Mesendoderm (in vitro differentiated cells): Measurements from ENCODE around the gene ENDOV.
A peak's percentile ranks its signal among the peaks of the same experiment; 100 is the strongest.

Experiments
- DNase-seq: peaks from one replicate; pipeline ENCODE4 v3.0.0; 2013
- H2AK5ac ChIP-seq: 2 replicates; pipeline ENCODE4 v1.6.1; 2013; ENCODE audit warnings: low read length, inconsistent platforms
- H2BK120ac ChIP-seq: 2 replicates; pipeline ENCODE4 v1.6.1; 2013; ENCODE audit warnings: low read depth, mild to moderate bottlenecking, low read length, moderate library complexity, mixed read lengths
- H2BK15ac ChIP-seq: replicated peaks from 2 replicates; pipeline ENCODE4 v1.6.1; 2013; ENCODE audit warnings: low read depth, mild to moderate bottlenecking, moderate library complexity
- H2BK5ac ChIP-seq: 2 replicates; pipeline ENCODE4 v1.6.1; 2013; ENCODE audit warnings: low read length, inconsistent platforms
- H3K18ac ChIP-seq: 2 replicates; pipeline ENCODE4 v1.6.1; 2013; ENCODE audit warnings: mild to moderate bottlenecking, low read length, mixed read lengths
- H3K23ac ChIP-seq: one replicate; pipeline ENCODE4 v1.6.1; 2013; ENCODE audit warnings: low read length
- H3K27ac ChIP-seq: 2 replicates; pipeline ENCODE4 v1.5.1; 2013; ENCODE audit warnings: low read depth, mild to moderate bottlenecking, inconsistent platforms, low read length, moderate library complexity
- H3K27me3 ChIP-seq: 2 replicates; pipeline ENCODE4 v1.6.1; 2013; ENCODE audit warnings: low read length, control low read depth, mild to moderate bottlenecking, inconsistent platforms; ENCODE audit not compliant: insufficient read depth, poor library complexity
- H3K36me3 ChIP-seq: 2 replicates; pipeline ENCODE4 v1.6.1; 2013; ENCODE audit warnings: low read length, inconsistent platforms; ENCODE audit not compliant: control insufficient read depth, insufficient read depth
- H3K4ac ChIP-seq: one replicate; pipeline ENCODE4 v1.6.1; 2013; ENCODE audit warnings: low read depth, mild to moderate bottlenecking, low read length, moderate library complexity
- H3K4me1 ChIP-seq: 2 replicates; pipeline ENCODE4 v1.6.1; 2013; ENCODE audit warnings: low read depth, low read length, inconsistent platforms; ENCODE audit not compliant: control insufficient read depth
- H3K4me2 ChIP-seq: 2 replicates; pipeline ENCODE4 v1.6.1; 2013; ENCODE audit warnings: low read length
- H3K4me3 ChIP-seq: 2 replicates; pipeline ENCODE4 v1.5.1; 2013; ENCODE audit warnings: mild to moderate bottlenecking, low read length
- H3K56ac ChIP-seq: one replicate; pipeline ENCODE4 v1.6.1; 2013; ENCODE audit warnings: low read length
- H3K79me1 ChIP-seq: 2 replicates; pipeline ENCODE4 v1.6.1; 2013; ENCODE audit warnings: low read length, inconsistent platforms
- H3K79me2 ChIP-seq: 2 replicates; pipeline ENCODE4 v1.6.1; 2013; ENCODE audit warnings: mild to moderate bottlenecking, low read length; ENCODE audit not compliant: control insufficient read depth, insufficient read depth
- H3K9ac ChIP-seq: 2 replicates; pipeline ENCODE4 v1.6.1; 2013; ENCODE audit warnings: low read length, inconsistent platforms
- H4K5ac ChIP-seq: one replicate; pipeline ENCODE4 v1.6.1; 2013; ENCODE audit warnings: low read length
- H4K8ac ChIP-seq: one replicate; pipeline ENCODE4 v1.6.1; 2013; ENCODE audit warnings: low read depth, mild to moderate bottlenecking, control low read depth, low read length, moderate library complexity
- WGBS: extraction: QIAGEN DNeasy Blood & Tissue Kit; methylation state at CpG from one replicate; pipeline ENCODE4 v1.1.7; 2013; ENCODE audit warnings: low lambda C conversion rate, missing lambda C conversion rate; ENCODE audit not compliant: insufficient coverage; ENCODE audit errors: extremely low coverage; 5-methylcytosine and 5-hydroxymethylcytosine counted together

Gene ENDOV

DNA sequence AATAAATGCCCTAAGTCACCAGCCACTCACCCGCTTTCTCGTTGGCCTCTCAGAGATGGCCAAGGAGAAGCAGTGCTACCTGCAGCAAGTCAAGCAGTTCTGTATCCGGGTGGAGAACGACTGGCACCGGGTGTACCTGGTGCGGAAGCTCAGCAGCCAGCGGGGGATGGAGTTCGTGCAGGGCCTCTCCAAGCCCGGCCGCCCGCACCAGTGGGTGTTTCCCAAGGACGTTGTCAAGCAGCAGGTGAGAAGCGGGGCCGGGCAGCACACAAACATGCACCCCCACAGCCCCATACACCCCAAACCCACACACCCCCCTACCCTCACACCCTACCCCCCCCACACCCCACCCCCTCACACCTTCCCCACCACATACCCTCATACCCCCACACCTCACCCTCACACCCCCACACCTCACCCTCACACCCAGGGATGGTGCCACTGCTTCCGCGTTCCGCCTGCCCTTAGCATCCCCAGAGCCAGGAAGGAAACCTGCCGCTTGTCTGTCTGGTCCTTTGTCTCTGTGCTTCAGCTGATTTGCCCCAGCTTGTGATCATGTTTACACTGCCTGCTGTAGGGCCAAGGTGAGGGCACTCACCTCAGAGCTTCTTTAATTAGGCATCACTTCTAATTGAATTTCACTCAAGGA, 41.9 kb upstream of the ENDOV start:
- Histone ChIP-seq H3K4me1 (no peaks in the 10 kb centered on the region), H3K27me3 (no peaks in the 10 kb centered on the region), H3K4me3 (no peak overlapping the region), H2AK5ac (no peak overlapping the region), H3K18ac (no peak overlapping the region), H3K36me3 (peaks cover 12% of the 10 kb centered on the region), H3K79me2 (no peaks in the 10 kb centered on the region), H3K56ac (no peak overlapping the region), H2BK5ac (no peak overlapping the region), H4K5ac (no peak overlapping the region), H3K9ac (no peak overlapping the region), H4K8ac (no peak overlapping the region), H3K4me2 (no peak overlapping the region), H3K27ac (no peak overlapping the region), H3K79me1 (no peaks in the 10 kb centered on the region), H3K4ac (no peak overlapping the region), H3K23ac (no peak overlapping the region), H2BK15ac (no peak overlapping the region), H2BK120ac (no peak overlapping the region)
- DNase-seq = no peak
- no CpG with 5 or more reads among the region's 18 CpGs for WGBS

DNA sequence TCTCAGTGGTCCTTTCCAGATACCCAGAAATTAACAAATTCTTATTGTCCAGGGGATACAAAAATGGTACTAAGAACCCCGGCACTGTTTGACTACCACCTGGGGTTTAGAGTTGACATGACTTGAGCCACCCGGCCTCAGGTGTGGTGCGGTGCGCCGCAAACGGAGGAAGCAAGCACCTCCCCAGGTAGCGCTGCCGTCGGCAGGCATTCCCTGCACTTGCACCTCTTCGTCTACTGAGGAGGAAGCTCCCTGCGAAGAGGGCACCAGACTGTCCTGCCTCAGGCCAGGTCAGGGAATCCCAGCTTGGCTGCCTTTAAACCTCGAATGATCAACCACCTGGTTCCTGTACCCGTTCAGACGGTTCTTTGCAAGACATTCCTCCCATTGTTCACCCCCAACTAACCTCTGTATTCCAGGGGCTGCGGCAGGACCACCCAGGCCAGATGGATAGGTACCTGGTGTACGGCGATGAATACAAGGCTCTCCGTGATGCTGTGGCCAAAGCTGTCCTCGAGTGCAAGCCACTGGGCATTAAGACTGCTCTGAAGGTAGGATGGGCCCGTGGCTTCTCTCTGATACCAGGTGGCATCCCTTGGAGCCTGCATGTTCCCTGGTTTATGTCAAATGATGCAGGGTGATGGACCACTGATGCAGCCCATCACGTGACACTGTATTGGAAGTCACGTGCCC, 40.8 kb upstream of the ENDOV start:
- Histone ChIP-seq H2BK5ac (no peak overlapping the region), H3K4me2 (no peak overlapping the region), H3K36me3 (peaks cover 12% of the 10 kb centered on the region), H3K4me1 (no peaks in the 10 kb centered on the region), H3K9ac (no peak overlapping the region), H3K56ac (no peak overlapping the region), H3K79me1 (no peaks in the 10 kb centered on the region), H3K23ac (no peak overlapping the region), H2AK5ac (no peak overlapping the region), H3K79me2 (no peaks in the 10 kb centered on the region), H3K27ac (no peak overlapping the region), H2BK120ac (no peak overlapping the region), H3K18ac (no peak overlapping the region), H2BK15ac (no peak overlapping the region), H3K4me3 (no peak overlapping the region), H3K4ac (no peak overlapping the region), H3K27me3 (no peaks in the 10 kb centered on the region), H4K8ac (no peak overlapping the region), H4K5ac (no peak overlapping the region)
- no peak for DNase-seq
- no CpG with 5 or more reads among the region's 22 CpGs for WGBS

DNA sequence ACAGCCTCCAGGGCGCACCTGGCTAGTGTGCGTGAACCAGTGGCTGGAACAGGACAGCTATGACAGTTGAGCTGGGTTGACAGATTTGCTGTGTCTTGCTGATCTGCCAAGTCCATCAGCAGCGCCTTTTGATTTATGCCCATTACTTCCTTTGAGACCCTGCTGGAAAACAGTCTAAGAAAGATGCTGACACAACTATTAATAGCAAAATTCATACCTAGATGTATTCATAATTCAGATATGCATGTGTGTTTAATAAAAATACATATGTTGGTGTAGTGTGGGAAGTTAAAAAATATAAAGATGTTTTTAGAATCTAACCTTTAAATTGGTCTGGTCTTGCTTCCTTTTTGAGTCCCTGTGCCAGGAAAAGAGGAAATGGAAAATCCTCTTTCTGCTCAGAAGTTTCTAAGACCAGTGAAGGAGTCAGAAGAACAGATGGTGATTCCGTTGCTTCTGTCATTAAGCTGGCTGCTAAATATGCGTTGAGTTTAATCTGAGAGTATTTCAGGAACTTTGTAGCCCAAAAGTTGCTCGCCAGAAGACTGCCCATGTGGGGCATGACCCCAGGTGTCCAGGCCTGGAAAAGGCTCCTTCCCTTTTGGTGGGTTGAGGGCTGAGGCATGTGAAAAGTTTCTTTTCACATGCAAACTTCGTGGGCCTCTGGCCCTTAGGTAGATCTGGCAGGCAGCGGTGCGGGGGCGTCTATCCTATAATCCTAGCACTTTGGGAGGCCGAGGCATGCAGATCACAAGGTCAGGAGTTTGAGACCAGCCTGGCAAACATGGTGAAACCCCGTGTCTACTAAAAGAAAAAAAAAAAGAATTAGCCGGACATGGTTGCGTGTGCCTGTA, 40.0 kb upstream of the ENDOV start:
- Histone ChIP-seq H3K27me3 (no peaks in the 10 kb centered on the region), H3K79me1 (no peaks in the 10 kb centered on the region), H4K5ac (no peak overlapping the region), H3K18ac (no peak overlapping the region), H3K79me2 (no peaks in the 10 kb centered on the region), H3K36me3 (peaks cover 14% of the 10 kb centered on the region), H3K4me1 (no peaks in the 10 kb centered on the region), H3K9ac (no peak overlapping the region), H3K27ac (no peak overlapping the region), H3K23ac (no peak overlapping the region), H3K4ac (no peak overlapping the region), H2AK5ac (no peak overlapping the region), H2BK15ac (no peak overlapping the region), H3K4me2 (no peak overlapping the region), H3K4me3 (no peak overlapping the region), H3K56ac (no peak overlapping the region), H2BK120ac (no peak overlapping the region), H4K8ac (no peak overlapping the region), H2BK5ac (no peak overlapping the region)
- no peak for DNase-seq
- no CpG with 5 or more reads among the region's 14 CpGs for WGBS

DNA sequence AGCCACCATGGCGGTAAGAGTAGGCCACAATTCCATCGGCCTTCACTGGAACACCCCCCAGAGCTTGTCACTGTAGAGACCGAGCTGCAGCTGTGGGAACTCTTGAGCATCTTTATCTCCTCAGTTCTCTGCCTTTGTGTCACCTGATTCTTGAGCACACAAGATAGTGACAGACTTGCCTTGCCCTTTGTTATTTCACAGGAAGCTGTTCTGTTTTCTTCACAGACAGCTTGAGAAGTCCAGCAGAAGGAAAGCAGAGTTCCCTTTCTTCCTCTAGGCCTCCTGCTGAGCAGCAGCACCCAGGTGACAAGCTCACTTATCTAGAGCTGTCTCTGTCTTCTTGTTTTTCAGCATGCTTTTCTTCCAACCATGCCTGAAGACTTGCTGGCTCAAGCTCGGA, 38.4 kb upstream of the ENDOV start:
- no peak overlapping the region for H2BK15ac ChIP-seq
- peaks cover 15% of the 10 kb centered on the region for H3K36me3 ChIP-seq
- H3K4me2 ChIP-seq = no peak overlapping the region
- H3K56ac ChIP-seq = no peak overlapping the region
- H3K4me1 ChIP-seq = no peaks in the 10 kb centered on the region
- no peak overlapping the region for H3K4ac ChIP-seq
- H2BK120ac ChIP-seq = no peak overlapping the region
- WGBS = no CpG with 5 or more reads among the region's 4 CpGs
- H3K18ac ChIP-seq = no peak overlapping the region
- no peak overlapping the region for H2BK5ac ChIP-seq
- no peaks in the 10 kb centered on the region for H3K27me3 ChIP-seq
- H3K4me3 ChIP-seq = no peak overlapping the region
- no peak overlapping the region for H2AK5ac ChIP-seq
- H3K23ac ChIP-seq = no peak overlapping the region
- no peaks in the 10 kb centered on the region for H3K79me2 ChIP-seq
- H3K9ac ChIP-seq = no peak overlapping the region
- no peak overlapping the region for H4K5ac ChIP-seq
- no peaks in the 10 kb centered on the region for H3K79me1 ChIP-seq
- no peak overlapping the region for H4K8ac ChIP-seq
- DNase-seq = peak; percentile 79
- peak overlapping the region; percentile 18 for H3K27ac ChIP-seq

DNA sequence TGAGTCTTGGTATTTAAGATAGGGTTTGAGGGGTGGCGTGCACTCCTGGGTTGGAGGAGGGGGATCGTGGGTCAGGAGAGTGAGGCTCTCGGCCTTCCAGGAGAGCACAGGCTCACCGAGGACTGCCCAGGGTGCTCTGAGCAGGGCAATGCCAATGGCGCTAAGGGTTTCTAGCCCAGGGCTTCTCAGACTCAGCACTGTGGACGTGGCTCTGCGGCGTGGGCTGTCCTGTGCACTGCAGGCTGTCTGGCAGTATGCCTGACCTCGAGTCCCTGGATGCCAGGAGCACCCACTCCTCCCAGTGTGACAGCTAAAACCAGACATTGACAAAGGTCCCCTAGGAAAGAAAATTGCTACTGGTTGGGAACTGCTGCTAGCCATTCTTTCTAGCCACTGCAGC, 37.2 kb upstream of the ENDOV start:
- Histone ChIP-seq H3K18ac (no peak overlapping the region), H3K4me3 (no peak overlapping the region), H3K79me1 (no peaks in the 10 kb centered on the region)

More for the DNA sequence above, 37.2 kb upstream of the ENDOV start:
- H3K23ac ChIP-seq = no peak overlapping the region
- no peak overlapping the region for H3K9ac ChIP-seq
- H2BK120ac ChIP-seq = no peak overlapping the region
- H3K27me3 ChIP-seq = no peaks in the 10 kb centered on the region
- no peaks in the 10 kb centered on the region for H3K4me1 ChIP-seq
- DNase-seq = no peak
- no peak overlapping the region for H2BK5ac ChIP-seq
- H4K8ac ChIP-seq = no peak overlapping the region
- no peak overlapping the region for H3K4me2 ChIP-seq
- H3K27ac ChIP-seq = no peak overlapping the region
- H3K56ac ChIP-seq = no peak overlapping the region
- no CpG with 5 or more reads among the region's 9 CpGs for WGBS
- H3K36me3 ChIP-seq = peaks cover 17% of the 10 kb centered on the region
- no peaks in the 10 kb centered on the region for H3K79me2 ChIP-seq
- H3K4ac ChIP-seq = no peak overlapping the region
- H4K5ac ChIP-seq = no peak overlapping the region
- no peak overlapping the region for H2AK5ac ChIP-seq
- no peak overlapping the region for H2BK15ac ChIP-seq
